ENCODE data around the gene KLF13. TPM values are rescaled to one million over a fixed set of nuclear protein-coding genes. Genes with fewer than 3 reads are reported as not detected.
A peak's percentile ranks its signal among the peaks of the same experiment; 100 is the strongest.

The KLF13 gene
- total RNA-seq, 1 donor from 2014 or later = 59.1 TPM

DNA sequence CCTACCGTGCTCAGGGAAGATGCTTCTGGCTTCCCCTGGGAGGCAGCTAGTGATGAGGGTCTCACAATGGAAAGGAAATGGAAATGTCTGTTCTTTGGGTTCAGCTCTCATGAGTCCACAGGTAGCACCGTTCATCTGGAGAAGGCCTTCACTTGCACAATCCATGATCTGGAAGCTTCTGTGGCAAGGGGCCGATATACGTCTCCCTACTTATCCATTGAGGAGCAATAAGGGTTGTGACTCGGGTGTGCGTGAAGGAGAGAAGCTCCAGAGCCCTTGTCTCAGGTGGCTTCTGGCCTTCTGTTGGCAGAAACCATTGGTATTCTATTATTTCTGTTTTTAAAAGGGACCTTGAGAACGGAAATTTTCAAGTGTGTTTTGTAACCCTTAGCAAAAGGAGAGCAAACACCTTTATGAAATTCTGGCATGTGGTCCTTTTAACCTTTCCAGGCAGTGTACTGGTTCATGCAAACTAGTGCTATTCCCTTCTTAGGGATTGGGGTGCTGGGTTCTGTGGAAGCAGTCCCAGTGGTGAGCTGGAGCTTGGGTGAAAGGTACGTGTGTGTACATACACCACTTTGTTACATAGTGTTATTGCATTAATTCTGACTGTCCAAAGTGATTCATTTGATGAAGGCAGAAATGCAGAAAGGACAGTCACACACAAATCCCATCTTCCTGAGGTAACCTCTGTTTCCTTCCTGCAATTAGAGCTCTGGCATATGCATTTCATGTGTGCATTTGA lies 32.5 kb downstream of the KLF13 start:
- no peak for DNase-seq (ENCODE audit: low spot score)
- no peak overlapping the region for H3K27ac Mint-ChIP-seq (ENCODE audit: unreplicated experiment)
- H3K4me3 Mint-ChIP-seq (ENCODE audit: unreplicated experiment) = no peak overlapping the region
- no peaks in the 10 kb centered on the region for H3K27me3 Mint-ChIP-seq (ENCODE audit: low read depth)
- H3K9me3 Mint-ChIP-seq (ENCODE audit: low read depth) = no peaks in the 10 kb centered on the region
- peaks cover 3% of the 10 kb centered on the region for H3K36me3 Mint-ChIP-seq (ENCODE audit: low read depth)
- H3K4me1 Mint-ChIP-seq (ENCODE audit: low read depth) = peaks cover 64% of the 10 kb centered on the region
- no peak for TF ChIP-seq CTCF (IDR thresholded peaks at IDR 0.05)

GRCh38 chr15:31359702-31360111 lies 33.1 kb downstream of the KLF13 start:
- TF ChIP-seq CTCF (IDR thresholded peaks at IDR 0.05) = no peak
- Mint-ChIP-seq H3K4me3 (ENCODE audit: unreplicated experiment) (no peak overlapping the region), H3K27ac (ENCODE audit: unreplicated experiment) (no peak overlapping the region), H3K4me1 (ENCODE audit: low read depth) (peaks cover 61% of the 10 kb centered on the region), H3K9me3 (ENCODE audit: low read depth) (no peaks in the 10 kb centered on the region), H3K36me3 (ENCODE audit: low read depth) (peaks cover 3% of the 10 kb centered on the region), H3K27me3 (ENCODE audit: low read depth) (no peaks in the 10 kb centered on the region)
- DNase-seq (ENCODE audit: low spot score) = no peak

- H3K27me3 Mint-ChIP-seq (ENCODE audit: low read depth) = no peaks in the 10 kb centered on the region
- H3K9me3 Mint-ChIP-seq (ENCODE audit: low read depth) = no peaks in the 10 kb centered on the region
- H3K27ac Mint-ChIP-seq (ENCODE audit: unreplicated experiment) = no peak overlapping the region
- TF ChIP-seq CTCF (IDR thresholded peaks at IDR 0.05) = no peak
- peak; percentile 75 for DNase-seq (ENCODE audit: low spot score)
- H3K4me1 Mint-ChIP-seq (ENCODE audit: low read depth) = peaks cover 58% of the 10 kb centered on the region
- no peak overlapping the region for H3K4me3 Mint-ChIP-seq (ENCODE audit: unreplicated experiment)
- H3K36me3 Mint-ChIP-seq (ENCODE audit: low read depth) = peaks cover 3% of the 10 kb centered on the region
Measured at GRCh38 chr15:31360158-31360561, 33.5 kb downstream of the KLF13 start.

GRCh38 chr15:31360843-31361763 lies 34.5 kb downstream of the KLF13 start:
- peak; percentile 77 for DNase-seq (ENCODE audit: low spot score)
- no peak for TF ChIP-seq CTCF (IDR thresholded peaks at IDR 0.05)
- Mint-ChIP-seq H3K9me3 (ENCODE audit: low read depth) (no peaks in the 10 kb centered on the region), H3K27me3 (ENCODE audit: low read depth) (no peaks in the 10 kb centered on the region), H3K27ac (ENCODE audit: unreplicated experiment) (no peak overlapping the region), H3K4me1 (ENCODE audit: low read depth) (peaks cover 62% of the 10 kb centered on the region), H3K36me3 (ENCODE audit: low read depth) (peaks cover 3% of the 10 kb centered on the region), H3K4me3 (ENCODE audit: unreplicated experiment) (no peak overlapping the region)

GRCh38 chr15:31361764-31362515 lies 35.3 kb downstream of the KLF13 start:
- H3K27me3 Mint-ChIP-seq (ENCODE audit: low read depth) = no peaks in the 10 kb centered on the region
- H3K4me1 Mint-ChIP-seq (ENCODE audit: low read depth) = peaks cover 62% of the 10 kb centered on the region
- peaks cover 2% of the 10 kb centered on the region for H3K36me3 Mint-ChIP-seq (ENCODE audit: low read depth)
- H3K27ac Mint-ChIP-seq (ENCODE audit: unreplicated experiment) = no peak overlapping the region
- TF ChIP-seq CTCF (IDR thresholded peaks at IDR 0.05) = no peak
- no peak for DNase-seq (ENCODE audit: low spot score)
- no peaks in the 10 kb centered on the region for H3K9me3 Mint-ChIP-seq (ENCODE audit: low read depth)
- H3K4me3 Mint-ChIP-seq (ENCODE audit: unreplicated experiment) = no peak overlapping the region
